CD1c-positive myeloid dendritic cell (primary cell): ENCODE measurements around the gene BAG3.
"Not testable (repeated sequence)": the region's sequence is repeated elsewhere in the genome, so short reads cannot be mapped to it uniquely, and the experiment has no call there.

ENCODE experiments used
- DNase-seq: peaks from one replicate; pipeline ENCODE4 v3.0.0-alpha.2; 2016; ENCODE audit errors: extremely low spot score

Gene BAG3

DNA sequence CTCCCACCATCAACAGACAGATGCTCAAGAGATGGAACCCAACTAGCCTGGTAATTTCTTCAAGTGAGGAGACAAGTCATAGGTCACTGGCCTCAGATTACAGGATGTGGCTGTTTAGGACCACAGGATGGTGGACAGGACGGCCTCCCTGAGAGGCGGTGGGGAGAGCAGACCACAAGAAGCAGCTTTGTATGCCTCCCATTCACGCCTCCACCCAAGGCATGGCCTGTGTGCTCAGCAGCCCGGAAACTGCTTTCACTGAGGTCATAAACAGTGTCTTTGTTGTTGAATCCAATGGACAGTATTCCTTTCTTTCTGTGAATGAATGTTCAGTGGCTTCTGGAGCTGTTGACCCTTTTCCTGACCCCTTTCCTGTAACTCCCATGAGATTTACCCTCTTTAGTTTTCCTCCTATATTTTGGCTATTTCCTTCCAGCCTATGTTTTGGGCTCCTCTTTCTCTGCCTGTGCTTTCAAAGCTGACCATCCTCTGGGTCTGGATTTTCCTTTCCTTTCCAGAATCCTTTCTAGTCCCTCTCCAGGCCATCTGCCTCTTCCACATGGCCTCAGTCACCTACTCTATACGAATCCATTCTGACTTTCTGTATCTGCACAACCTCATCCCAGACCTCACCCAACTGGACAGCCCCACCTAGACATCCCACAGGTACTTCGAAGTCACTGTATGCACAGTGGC is 42.2 kb downstream of the BAG3 start:
- no peak for DNase-seq

DNA sequence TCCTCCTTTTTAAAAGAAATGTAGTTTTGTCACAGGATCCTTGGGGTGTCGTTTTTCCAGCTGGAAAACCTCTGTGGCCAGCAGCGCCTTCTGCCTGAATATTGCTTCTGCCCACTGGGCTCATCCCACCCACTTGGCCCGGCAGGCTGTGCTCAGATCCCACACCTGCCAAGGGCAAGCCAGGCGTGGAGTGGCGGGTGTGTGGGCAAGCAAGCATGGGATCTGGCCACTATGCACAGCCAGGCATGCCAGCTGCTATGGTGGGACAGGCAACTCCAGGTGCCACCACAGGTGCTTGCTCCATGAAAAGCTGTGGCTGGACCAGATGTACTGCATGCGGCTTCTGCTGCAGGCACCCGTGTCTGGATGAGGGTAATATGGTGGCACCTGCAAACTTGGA is 43.4 kb downstream of the BAG3 start:
- DNase-seq = no peak

DNA sequence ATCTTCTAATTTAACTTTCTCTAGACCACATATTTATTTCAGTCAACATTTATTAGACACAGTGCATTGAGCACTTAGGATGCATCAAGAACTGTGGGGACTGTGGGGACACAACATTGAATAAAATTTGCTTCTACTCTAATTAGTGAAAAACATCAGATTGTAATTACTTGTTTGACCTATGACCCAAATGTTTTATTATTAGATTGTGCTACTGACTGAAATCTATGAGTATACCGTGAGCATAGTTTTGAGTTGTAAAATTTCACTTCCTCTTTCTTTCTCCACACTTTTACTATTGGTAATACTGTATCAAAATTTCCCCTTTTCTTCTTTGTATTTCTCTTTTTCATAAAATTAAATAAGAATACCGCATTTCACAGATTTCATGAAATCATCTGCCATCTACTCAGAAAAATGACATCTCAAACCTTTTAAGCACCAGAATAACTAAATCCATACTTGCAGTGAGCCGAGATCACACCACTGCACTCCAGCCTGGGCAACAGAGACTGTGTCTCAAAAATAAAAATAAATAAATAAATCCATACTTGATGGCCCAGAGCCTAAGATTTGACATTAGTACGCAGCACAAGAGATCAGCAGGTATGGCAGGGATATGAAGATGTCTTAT is 49.3 kb downstream of the BAG3 start:
- peak; percentile 87 for DNase-seq

DNA sequence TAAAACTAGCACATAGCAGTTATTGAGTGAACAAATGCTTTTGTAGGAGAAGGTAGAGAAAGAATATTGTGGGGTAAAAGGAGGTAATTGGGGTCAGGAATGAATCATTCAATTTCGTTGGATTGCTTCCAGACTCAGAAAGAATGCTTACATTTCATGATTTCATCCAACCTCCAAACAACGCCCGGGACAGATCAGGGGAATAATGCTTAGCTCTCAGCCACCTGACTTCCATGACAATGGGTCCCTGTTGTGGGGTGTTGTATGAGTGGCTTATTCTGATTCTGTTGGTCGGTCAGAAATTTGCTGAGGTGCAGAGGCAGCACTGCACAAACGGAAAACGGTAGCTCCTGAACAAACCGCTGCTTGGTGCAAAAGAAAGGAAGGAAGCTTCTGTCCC is 50.7 kb downstream of the BAG3 start:
- DNase-seq = peak; percentile 19

DNA sequence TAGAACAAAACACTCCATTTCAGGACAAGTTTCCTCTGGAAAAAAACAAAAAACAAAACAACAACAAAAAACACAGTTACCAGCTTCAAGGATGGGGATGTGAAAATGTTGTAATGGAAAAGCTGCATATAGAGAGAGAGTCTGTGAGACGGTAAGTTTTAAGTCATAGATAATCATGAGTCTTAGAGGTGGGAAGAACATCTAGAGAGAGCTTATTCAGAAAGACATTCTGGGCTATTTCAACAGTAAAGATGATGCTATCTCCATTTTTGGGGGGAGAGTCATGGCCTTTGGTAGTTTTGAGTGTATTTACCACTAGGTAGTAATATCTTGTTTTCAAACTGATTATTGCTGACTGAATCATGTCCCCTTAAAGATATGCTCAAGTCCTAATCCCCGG is 51.4 kb downstream of the BAG3 start:
- DNase-seq = peak; percentile 82

DNA sequence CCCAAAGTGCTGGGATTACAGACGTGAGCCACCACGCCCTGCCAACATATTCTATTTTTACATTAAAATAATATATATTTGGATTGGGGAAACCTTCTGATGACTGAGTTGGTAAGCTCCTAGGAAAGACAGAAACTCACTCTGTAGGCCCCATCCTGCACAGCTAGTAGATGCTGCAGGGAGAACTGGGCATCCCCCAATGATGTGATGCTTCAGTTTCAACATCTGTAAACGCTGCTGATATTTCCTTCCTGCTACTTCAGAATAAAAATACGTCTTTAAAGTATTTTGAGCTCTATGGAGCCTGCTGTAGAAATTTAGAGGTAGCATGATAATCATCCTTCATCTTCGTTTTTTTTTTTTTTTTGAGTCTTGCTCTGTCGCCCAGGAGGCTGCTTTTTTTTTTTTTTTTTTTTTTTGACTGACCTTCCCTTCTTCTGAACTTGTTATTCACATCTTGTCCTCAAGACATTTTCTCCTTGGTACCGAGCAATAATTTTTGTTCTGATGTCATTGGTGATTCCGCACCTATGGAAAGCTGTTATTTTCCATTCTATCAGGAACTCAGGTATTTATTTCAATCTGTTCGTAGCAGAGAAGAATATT is 52.8 kb downstream of the BAG3 start:
- peak; percentile 58 for DNase-seq

DNA sequence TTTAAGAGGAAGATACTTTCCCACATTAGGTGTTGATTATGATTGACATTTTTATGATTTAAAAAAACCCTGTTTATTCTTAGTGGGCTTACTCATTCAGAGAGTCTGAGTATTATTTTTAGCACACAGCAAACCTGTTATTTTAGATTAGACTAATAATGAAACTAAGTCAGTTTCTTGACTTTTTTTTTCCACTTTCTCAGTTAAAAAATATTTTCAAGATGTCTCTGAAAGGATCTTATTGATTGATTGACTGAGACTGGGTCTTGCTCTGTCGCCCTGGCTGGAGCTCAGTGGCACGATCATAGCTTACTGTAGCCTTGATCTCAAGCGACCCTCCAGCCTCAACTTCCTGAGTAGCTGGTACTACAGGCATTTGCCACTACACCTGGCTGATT is 54.3 kb downstream of the BAG3 start:
- DNase-seq = peak; percentile 62

DNA sequence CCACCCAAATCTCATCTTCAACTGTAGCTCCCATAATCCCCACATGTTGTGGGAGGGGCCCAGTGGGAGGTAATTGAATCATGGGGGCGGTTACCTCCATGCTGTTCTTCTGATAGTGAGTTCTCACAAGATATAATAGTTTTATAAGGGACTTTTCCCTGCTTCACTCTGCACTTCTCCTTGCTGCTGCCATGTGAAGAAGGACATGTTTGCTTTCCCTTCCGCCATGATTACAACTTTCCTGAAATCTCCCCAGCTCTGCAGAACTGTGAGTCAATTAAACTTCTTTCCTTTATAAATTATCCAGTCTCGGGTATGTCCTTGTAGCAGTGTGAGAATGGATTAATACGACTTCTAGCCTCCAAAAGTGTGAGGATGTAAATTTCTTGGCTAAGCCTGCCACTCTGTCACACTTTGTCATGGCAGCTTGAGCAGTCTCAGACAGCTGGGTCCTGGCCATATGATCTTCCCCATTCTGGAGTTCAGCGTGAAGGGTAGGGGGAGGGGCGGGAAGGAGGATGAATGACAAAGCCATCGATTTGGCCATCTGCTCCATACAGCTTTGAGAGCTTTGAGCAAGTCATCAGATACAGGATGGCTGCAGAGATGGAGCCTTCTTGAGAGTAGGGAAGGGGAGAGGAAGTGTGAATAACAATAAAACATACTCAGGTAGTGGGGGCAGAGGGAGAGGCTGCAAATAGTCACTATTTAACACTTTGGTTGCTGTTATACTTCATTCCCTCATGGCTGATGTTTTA is 55.5 kb downstream of the BAG3 start:
- DNase-seq = no peak

DNA sequence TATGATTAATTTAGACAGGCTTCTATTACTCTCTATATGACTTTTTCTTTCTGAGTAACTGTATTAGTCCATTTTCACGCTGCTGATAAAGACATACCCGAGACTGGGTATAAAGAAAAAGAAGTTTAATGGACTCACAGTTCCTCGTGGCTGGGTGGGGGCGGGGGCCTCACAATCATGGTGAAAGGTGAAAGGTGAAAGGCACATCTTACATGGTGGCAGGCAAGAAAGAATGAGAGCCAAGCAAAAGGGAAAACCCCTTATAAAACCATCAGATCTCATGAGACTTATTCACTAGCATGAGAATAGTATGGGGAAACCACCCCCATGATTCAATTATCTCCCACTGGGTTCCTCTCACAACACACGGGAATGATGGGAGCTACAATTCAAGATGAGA is 56.2 kb downstream of the BAG3 start:
- DNase-seq = not testable (repeated sequence)

DNA sequence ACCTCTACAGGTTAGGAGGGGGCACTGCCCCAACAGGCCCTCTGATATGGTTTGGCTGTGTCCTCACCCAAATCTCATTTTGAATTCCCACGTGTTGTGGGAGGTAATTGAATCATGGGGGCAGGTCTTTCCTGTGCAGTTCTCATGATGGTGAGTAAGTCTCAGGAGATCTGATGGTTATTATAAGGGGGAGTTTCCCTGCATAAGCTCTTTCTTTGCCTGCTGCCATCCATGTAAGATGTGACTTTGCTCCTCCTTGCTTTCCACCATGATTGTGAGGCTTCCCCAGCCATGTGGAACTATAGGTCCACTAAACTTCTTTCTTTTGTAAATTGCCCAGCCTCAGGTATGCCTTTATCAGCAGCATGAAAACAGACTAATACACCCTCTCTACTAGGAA is 59.8 kb downstream of the BAG3 start:
- DNase-seq = not testable (repeated sequence)

DNA sequence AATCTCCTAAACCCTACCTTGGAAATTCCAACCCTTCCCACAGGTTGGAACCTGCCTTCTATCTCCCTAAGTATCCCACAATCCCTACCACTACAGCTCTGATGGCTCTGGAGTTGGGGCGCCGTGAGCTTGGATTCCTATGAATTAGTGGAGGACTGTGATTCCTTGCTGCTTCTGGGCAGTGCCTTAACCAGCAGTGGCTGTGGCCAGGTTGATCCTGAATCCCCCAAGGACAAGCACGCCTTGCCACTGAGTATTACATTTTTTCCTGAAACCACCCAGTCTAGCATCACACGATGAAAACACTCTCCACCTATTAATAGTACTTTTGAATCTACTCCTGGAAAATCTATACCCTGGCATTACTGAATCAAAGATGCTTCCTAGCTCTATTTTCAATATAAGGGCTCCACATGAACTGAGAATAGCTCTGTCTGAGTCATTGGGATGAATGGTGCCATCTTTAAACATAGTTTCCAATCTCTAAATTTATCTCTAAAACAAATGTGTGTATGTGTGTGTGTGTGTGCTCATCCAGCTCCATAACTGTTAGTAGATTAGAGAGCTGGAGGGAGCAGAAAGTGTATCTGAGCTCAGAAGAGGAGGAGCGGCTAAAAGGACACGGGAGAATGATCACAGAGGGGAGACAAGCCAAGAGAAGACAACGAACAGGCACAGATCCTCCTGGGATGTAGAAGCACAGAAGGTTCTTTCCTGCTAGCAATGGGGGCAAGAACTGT is 62.7 kb downstream of the BAG3 start:
- DNase-seq = no peak

DNA sequence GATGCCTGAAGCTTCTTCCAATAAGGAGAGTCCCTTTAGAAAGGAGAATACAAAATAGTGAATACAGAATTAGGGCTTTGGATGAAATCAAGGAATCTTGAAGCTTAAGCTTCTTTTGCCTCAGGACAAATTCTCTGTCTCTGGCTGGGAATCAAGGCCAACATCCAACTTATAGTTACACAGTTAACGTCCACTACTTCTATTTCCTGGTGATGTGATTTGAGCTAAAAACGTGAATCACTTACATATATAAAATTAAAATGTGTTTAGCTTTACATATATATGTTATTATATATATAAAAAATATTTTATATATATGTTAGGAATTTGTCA is 63.3 kb downstream of the BAG3 start:
- DNase-seq = no peak

DNA sequence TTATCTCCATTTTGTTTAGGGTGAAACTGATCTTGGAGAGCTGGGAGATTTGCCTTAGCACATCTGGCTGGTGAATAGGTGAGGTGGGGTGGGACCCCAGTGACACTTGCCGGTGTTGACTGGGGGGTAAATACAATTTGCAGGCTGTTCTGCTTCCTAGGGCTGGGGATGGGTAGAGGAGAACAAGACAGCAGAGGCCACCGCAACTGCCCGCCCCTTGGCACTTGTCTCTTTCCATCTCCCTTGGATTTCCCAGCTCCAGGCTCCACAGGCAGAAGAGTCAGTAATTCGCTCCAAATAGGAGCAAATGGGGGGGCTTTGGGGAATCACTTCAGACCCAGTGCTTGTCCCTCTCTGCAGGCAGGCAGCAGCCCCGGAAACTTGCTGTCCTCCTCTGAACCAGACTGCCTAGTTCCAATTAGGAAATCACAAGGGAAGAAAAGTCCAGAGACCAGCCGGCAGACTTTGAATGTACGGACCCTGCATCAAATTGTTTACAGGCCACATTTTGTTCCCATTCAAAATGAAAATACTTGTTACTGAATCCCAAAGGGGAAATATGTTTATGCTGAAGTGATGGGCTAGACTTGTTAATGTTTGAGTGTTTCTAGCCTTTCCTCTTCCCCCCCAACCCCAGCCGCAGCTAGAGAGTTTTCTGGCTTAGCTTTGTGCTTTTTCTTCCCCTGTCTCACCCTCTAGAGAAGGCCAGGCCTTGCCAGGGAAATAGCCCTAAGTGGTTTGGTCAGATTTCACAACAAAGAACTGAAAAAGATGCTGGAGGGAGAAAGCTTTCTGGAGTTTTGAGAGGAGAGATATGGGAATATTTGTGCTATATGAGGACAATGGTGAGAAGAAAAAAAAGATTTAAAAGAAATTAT is 64.7 kb downstream of the BAG3 start:
- no peak for DNase-seq

DNA sequence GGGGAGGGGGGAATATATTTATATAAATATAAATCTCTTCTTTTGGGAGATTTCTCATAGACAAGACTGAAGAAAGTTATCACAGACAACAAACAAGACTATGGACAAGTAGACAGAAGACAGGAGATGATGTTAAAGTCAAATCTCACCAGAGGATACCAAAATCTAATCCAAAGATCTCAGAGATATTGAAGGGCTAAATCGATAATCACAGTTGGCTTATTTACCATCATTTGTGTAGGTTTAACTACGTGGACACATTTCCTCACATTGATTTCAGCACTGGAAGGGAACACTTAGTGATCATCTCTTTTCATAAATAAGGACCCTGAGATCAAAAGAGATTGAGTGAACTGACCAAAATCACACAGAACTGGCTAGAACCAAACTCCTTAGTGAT is 72.0 kb downstream of the BAG3 start:
- no peak for DNase-seq

DNA sequence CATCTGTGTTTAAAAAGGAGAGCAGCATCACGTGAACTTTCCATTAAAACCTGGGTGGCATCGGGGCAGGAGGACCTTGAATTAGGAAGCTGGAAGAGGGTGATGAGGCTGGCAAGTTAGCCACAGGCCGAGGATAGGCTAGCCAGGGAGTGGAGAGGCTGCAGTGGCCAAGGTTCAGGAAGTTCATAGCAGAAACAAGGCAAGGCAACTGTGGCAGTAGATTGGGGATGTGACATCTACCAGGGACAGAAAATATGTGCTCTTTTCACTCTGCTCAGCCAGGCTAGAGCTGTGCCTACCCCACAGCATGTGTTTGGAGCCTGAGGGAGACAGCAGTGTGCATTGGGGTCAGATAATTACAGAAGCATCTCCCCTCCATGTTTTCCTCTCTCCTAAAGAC is 72.4 kb downstream of the BAG3 start:
- no peak for DNase-seq

DNA sequence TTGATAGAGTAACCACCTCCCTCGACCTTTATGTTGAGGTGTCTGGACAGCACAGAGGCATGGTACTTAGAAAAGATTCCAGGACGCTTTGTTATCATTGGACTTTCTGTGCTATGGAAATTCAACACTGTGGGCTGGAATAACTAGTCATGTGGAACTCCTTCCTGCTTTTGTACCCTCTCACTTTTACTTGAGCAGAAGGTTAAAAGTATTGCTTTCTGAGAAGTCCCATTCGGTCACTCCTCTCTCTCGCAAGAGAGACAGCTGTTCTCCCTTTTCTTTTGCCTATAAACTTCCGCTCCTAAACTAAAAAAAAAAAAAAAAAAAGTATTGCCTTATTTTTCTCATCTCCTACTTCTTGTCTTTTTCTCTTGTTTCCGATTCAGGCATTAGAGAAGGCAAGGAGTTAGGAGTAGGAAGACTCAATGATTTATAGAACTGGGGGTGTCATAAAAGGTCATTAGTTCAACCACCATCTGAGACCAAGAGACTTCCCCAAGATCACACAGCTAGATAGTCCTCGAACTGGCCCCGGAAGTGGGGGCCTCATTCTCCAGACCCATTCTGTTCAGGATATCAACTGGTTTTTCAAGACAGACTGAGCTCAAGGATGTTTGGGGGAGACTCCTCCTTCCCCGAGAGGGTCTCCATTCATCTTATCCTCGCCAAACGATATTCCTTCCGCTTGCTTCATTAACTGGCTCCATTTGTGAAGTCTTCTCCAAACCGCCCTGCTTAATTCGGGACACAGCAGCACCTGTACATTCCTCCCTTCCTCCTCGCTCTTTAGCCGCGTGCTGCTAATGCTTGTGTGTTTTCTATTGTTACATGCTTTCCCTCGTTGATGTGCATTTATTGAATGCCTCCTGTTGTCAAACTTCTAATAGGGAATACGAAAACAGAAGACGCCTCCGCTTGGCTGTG is 73.7 kb downstream of the BAG3 start:
- DNase-seq = peak; percentile 70

DNA sequence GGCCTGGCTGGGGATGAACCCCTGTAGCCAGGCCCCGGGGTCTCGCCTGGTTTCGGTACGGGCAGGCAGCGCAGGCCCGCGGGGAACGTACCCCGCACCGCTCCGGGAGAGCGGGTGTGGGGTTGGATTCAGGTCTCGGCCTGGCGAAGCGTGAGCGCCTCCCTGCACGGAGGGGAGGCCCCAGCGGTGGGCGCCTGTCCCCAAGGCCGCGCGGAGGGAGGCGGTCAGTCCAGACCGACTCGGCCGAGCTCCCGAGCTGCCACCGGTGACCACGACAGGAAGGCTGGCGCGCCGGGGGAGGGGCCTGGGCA is 74.3 kb downstream of the BAG3 start:
- no peak for DNase-seq

DNA sequence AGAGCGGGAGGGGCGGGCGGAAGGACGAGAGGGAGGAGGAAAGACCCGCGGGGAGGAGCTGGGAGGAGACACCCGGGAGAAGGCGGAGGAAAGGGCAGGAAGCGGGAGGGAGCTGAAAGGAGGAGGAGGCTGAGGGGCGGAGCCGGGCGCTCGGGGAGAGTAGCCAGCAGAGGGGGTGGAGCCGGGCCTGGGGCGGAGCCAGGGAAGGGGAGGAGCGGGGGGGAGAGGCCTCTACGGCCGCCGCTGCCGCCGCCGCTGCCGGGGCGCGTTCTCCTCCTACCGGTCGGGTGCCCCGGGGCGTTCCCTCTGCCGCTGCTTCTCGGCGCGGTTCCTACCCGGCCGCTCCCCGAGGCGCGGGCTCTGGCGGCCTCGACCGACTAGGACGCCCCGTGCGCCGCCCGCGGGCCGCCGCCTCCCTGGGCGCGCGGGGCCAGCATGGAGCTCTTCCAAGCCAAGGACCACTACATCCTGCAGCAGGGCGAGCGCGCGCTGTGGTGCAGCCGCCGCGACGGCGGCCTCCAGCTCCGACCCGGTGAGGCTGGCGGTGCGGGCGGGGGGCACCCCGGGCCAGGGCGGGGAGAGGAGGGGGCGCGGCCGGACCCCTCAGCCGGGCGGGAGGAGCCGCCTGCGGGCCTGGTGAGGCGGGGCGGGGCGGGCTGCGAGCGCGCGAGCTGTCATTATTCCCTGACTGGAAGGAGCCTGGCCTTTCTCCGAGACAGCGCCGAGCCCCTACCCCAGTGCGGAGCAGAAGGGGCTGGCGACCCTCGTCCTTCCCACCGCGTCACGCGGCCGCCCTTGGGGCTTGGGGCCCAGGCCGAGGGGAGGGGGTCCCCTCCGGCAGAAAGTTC is 74.9 kb downstream of the BAG3 start, which contains the start of gene INPP5F:
Gene INPP5F, plus strand, starts transcription at position 223 of the 848 bp plus-strand sequence. Its CDS starts 213 bp downstream, at position 436.
- DNase-seq = peak; percentile 98

DNA sequence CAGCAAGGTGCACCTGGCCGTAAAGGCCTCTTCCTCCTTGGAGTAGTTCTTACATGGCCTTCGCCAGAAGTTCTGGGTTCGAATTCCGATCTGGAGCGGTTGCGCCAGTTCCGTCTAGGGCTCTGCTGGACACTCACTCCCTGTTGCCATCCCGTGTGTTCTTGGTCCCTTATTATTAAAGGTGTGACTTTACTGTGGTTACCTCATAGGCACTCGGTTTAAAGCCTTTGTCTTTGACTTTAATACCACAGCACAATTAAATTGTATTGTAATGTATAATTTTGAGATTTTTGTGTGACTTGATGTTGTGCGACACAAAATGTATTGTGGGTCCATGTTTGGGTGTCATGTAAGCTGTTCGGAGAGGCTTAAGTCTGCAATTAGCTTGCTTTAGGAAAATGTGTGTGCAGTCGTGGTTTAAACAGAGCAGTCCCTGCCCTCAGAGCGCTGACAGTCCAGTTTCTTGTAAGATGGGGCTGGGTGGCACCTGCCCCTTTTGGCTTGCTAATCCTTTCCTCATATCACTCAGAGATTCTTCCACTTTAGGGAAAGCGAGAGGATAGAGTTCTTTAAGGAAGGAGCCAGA is 75.6 kb downstream of the BAG3 start:
- DNase-seq = no peak
